SU-DHL-6 (cell line): ENCODE results near the gene SNTG2.

Experiments used
- H2AFZ ChIP-seq: fragments of 200-600 bp; sonication (generic); 2 replicates; pipeline ENCODE4 v1.6.1; 2014; ENCODE audit warnings: low read depth, mild to moderate bottlenecking, moderate library complexity, mixed read lengths, antibody characterized with exemption, low read length; ENCODE audit not compliant: severe bottlenecking
- H3F3A ChIP-seq: fragments of 200-600 bp; shearing (Covaris generic); 2 replicates; pipeline ENCODE4 v1.6.0; 2016; ENCODE audit warnings: antibody characterized with exemption, mild to moderate bottlenecking; ENCODE audit not compliant: insufficient read depth
- H3K27ac ChIP-seq: fragments of 200-600 bp; sonication (generic); 2 replicates; pipeline ENCODE4 v1.5.1; 2016; ENCODE audit warnings: low read depth, mild to moderate bottlenecking, low read length, moderate library complexity, mixed read lengths
- H3K27me3 ChIP-seq: fragments of 200-600 bp; sonication (generic), shearing (Covaris generic); 2 replicates; pipeline ENCODE4 v1.6.0; 2014; ENCODE audit warnings: mild to moderate bottlenecking, low read length
- H3K36me3 ChIP-seq: fragments of 200-600 bp; sonication (generic); 2 replicates; pipeline ENCODE4 v1.6.1; 2014; ENCODE audit warnings: mild to moderate bottlenecking, low read length, mixed read lengths
- H3K4me2 ChIP-seq: fragments of 300-600, 200-600 bp; shearing (Covaris generic), sonication (generic); 2 replicates; pipeline ENCODE4 v1.6.0; 2014; ENCODE audit warnings: low read length, low read depth, mild to moderate bottlenecking; ENCODE audit not compliant: poor library complexity, severe bottlenecking
- H3K4me3 ChIP-seq: fragments of 200-600 bp; sonication (generic); 2 replicates; pipeline ENCODE4 v1.5.1; 2014; ENCODE audit warnings: antibody characterized with exemption, low read length, mild to moderate bottlenecking, mixed read lengths; ENCODE audit not compliant: insufficient read depth, poor library complexity, severe bottlenecking
- H3K79me2 ChIP-seq: fragments of 200-600 bp; sonication (generic); 2 replicates; pipeline ENCODE4 v1.6.1; 2014; ENCODE audit warnings: mild to moderate bottlenecking, low read length, moderate library complexity; ENCODE audit not compliant: insufficient read depth
- H3K9ac ChIP-seq: fragments of 200-600 bp; sonication (generic); 2 replicates; pipeline ENCODE4 v1.7.0; 2014; ENCODE audit warnings: mild to moderate bottlenecking, low read length
- H3K9me2 ChIP-seq: fragments of 200-600 bp; sonication (generic); replicated peaks from 2 replicates; pipeline ENCODE4 v1.6.1; 2014; ENCODE audit warnings: low read length; ENCODE audit not compliant: insufficient read depth
- H3K9me3 ChIP-seq: fragments of 200-600 bp; sonication (generic); 2 replicates; pipeline ENCODE4 v1.6.1; 2014; ENCODE audit warnings: low read length, mixed read lengths; ENCODE audit not compliant: insufficient read depth
- H4K20me1 ChIP-seq: fragments of 200-600 bp; sonication (generic); 2 replicates; pipeline ENCODE4 v1.6.1; 2014; ENCODE audit warnings: low read depth, mild to moderate bottlenecking, antibody characterized with exemption, low read length, moderate library complexity, mixed read lengths
- EZH2phosphoT487 ChIP-seq: fragments of 200-600 bp; sonication (generic), shearing (Covaris generic); conservative IDR thresholded peaks from 2 replicates; pipeline ENCODE4 v1.6.1; 2018; ENCODE audit warnings: mild to moderate bottlenecking, antibody characterized with exemption, low read length, moderate library complexity, mixed read lengths
- TF ChIP-seq, protein P1 (sequence below): fragments of 200-600 bp; sonication (generic); IDR thresholded peaks from one replicate; pipeline ENCODE4 v1.5.1; 2017; ENCODE audit warnings: antibody characterized with exemption, mild to moderate bottlenecking, low read length, moderate library complexity; ENCODE audit not compliant: insufficient read depth, poor library complexity, severe bottlenecking

Gene SNTG2

GRCh38 chr2:1341404-1342120 lies 390.9 kb downstream of the SNTG2 start:
- H3K27ac ChIP-seq, result no peak overlapping the region
- no peaks in the 10 kb centered on the region for H3K27me3 ChIP-seq
- H3F3A ChIP-seq, result no peaks in the 10 kb centered on the region
- no peak overlapping the region for H3K4me2 ChIP-seq
- no peaks in the 10 kb centered on the region for H4K20me1 ChIP-seq
- no peaks in the 10 kb centered on the region for H3K9me2 ChIP-seq
- no peaks in the 10 kb centered on the region for H3K79me2 ChIP-seq
- no peak overlapping the region for H3K9ac ChIP-seq
- H3K4me3 ChIP-seq, result no peak overlapping the region
- no peaks in the 10 kb centered on the region for H3K36me3 ChIP-seq
- no peaks in the 10 kb centered on the region for H3K9me3 ChIP-seq
- TF ChIP-seq, protein P1, sequence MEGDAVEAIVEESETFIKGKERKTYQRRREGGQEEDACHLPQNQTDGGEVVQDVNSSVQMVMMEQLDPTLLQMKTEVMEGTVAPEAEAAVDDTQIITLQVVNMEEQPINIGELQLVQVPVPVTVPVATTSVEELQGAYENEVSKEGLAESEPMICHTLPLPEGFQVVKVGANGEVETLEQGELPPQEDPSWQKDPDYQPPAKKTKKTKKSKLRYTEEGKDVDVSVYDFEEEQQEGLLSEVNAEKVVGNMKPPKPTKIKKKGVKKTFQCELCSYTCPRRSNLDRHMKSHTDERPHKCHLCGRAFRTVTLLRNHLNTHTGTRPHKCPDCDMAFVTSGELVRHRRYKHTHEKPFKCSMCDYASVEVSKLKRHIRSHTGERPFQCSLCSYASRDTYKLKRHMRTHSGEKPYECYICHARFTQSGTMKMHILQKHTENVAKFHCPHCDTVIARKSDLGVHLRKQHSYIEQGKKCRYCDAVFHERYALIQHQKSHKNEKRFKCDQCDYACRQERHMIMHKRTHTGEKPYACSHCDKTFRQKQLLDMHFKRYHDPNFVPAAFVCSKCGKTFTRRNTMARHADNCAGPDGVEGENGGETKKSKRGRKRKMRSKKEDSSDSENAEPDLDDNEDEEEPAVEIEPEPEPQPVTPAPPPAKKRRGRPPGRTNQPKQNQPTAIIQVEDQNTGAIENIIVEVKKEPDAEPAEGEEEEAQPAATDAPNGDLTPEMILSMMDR, result no peak
- no peak for TF ChIP-seq EZH2phosphoT487
- no peak overlapping the region for H2AFZ ChIP-seq

GRCh38 chr2:1348789-1349188 lies 398.1 kb downstream of the SNTG2 start:
- H3K4me2 ChIP-seq, result no peak overlapping the region
- H3K36me3 ChIP-seq, result no peaks in the 10 kb centered on the region
- H3F3A ChIP-seq, result no peaks in the 10 kb centered on the region
- no peaks in the 10 kb centered on the region for H3K27me3 ChIP-seq
- H3K4me3 ChIP-seq, result no peak overlapping the region
- H3K27ac ChIP-seq, result no peak overlapping the region
- no peaks in the 10 kb centered on the region for H3K79me2 ChIP-seq
- no peak overlapping the region for H3K9ac ChIP-seq
- no peaks in the 10 kb centered on the region for H4K20me1 ChIP-seq
- H3K9me3 ChIP-seq, result 0 out of 2 replicates have a peak, but pooled peaks cover 9% of the 10 kb centered on the region
- no peaks in the 10 kb centered on the region for H3K9me2 ChIP-seq
- TF ChIP-seq, protein P1, result no peak
- TF ChIP-seq EZH2phosphoT487, result no peak
- H2AFZ ChIP-seq, result no peak overlapping the region

GRCh38 chr2:1350111-1350510 lies 399.5 kb downstream of the SNTG2 start:
- no peak overlapping the region for H3K9ac ChIP-seq
- H3K36me3 ChIP-seq, result no peaks in the 10 kb centered on the region
- no peak overlapping the region for H3K4me2 ChIP-seq
- no peak overlapping the region for H3K27ac ChIP-seq
- no peaks in the 10 kb centered on the region for H3K9me2 ChIP-seq
- H3K79me2 ChIP-seq, result no peaks in the 10 kb centered on the region
- H4K20me1 ChIP-seq, result no peaks in the 10 kb centered on the region
- TF ChIP-seq, protein P1, result no peak
- no peak for TF ChIP-seq EZH2phosphoT487
- no peaks in the 10 kb centered on the region for H3K27me3 ChIP-seq
- H3F3A ChIP-seq, result no peaks in the 10 kb centered on the region
- no peak overlapping the region for H3K4me3 ChIP-seq
- no peak overlapping the region for H2AFZ ChIP-seq
- H3K9me3 ChIP-seq, result 0 out of 2 replicates have a peak, but pooled peaks cover 9% of the 10 kb centered on the region
